Activated CD4-positive, alpha-beta T cell treated with anti-CD3 and anti-CD28 coated beads for 4 hours (primary cell): ENCODE data around the gene NEUROD2.

Experiments used
- DNase-seq, 2 donors: peaks; one replicate each; pipeline ENCODE4 v3.0.0-alpha.2; 2020

The NEUROD2 gene

GRCh38 chr17:39618246-39618913, 10.7 kb upstream of the NEUROD2 start:
- no peak for DNase-seq

- peak; percentile 57 to 65 for DNase-seq
Measured at GRCh38 chr17:39617446-39618245, 9.9 kb upstream of the NEUROD2 start.

GRCh38 chr17:39617100-39617445, 9.4 kb upstream of the NEUROD2 start:
- DNase-seq = no peak

- DNase-seq = no peak
Measured at GRCh38 chr17:39615434-39615833, 7.7 kb upstream of the NEUROD2 start.

- no peak for DNase-seq
Measured at GRCh38 chr17:39614545-39615157, 6.9 kb upstream of the NEUROD2 start.

GRCh38 chr17:39612935-39613464, 5.3 kb upstream of the NEUROD2 start:
- DNase-seq = no peak

- no peak for DNase-seq
Measured at GRCh38 chr17:39612291-39612894, 4.7 kb upstream of the NEUROD2 start.

- DNase-seq = no peak
Measured at GRCh38 chr17:39611401-39612112, 3.8 kb upstream of the NEUROD2 start.

- no peak for DNase-seq
Measured at GRCh38 chr17:39609416-39610025, 1.8 kb upstream of the NEUROD2 start.

- no peak for DNase-seq
Measured at GRCh38 chr17:39608142-39608981, 642 bp upstream of the NEUROD2 start.

- no peak for DNase-seq
Measured at GRCh38 chr17:39607057-39607850, 466 bp downstream of the NEUROD2 start.

- no peak for DNase-seq
Measured at GRCh38 chr17:39606434-39607056, 1.2 kb downstream of the NEUROD2 start.

GRCh38 chr17:39605492-39606433, 2.0 kb downstream of the NEUROD2 start:
- DNase-seq = no peak

- no peak for DNase-seq
Measured at GRCh38 chr17:39604911-39605491, 2.7 kb downstream of the NEUROD2 start.

- DNase-seq = no peak
Measured at GRCh38 chr17:39603304-39604016, 4.3 kb downstream of the NEUROD2 start.

- no peak for DNase-seq
Measured at GRCh38 chr17:39602533-39603303, 5.0 kb downstream of the NEUROD2 start.
